ENCODE results near the gene FSTL5.
A peak's percentile ranks its signal among the peaks of the same experiment; 100 is the strongest.

The FSTL5 gene

GRCh38 chr4:162102713-162103112, 61.1 kb downstream of the FSTL5 start:
- no peak for DNase-seq

GRCh38 chr4:162101337-162101736, 62.5 kb downstream of the FSTL5 start:
- DNase-seq: peak; percentile 0

DNA sequence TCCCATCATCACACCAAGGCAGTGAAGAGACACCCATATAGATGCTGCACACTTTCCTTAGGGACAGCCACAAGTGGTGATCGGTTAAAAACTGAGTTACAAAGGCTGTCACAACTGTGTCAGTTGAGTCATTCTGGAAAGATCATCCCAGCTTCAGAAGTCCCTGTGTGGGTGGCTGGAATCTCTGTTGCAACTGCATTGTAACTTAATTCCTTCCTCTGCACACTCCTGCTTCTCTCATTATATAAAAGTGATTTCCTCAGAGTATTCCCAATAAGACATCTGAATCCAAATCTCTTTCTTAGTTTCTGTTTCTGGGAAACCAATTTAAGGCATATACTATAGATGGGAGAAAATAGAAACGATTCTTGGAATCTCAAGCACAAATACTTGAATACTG, 88.1 kb downstream of the FSTL5 start:
- DNase-seq: peak; percentile 17

- DNase-seq: peak; percentile 56
Measured at GRCh38 chr4:162061214-162061613, 102.6 kb downstream of the FSTL5 start.

DNA sequence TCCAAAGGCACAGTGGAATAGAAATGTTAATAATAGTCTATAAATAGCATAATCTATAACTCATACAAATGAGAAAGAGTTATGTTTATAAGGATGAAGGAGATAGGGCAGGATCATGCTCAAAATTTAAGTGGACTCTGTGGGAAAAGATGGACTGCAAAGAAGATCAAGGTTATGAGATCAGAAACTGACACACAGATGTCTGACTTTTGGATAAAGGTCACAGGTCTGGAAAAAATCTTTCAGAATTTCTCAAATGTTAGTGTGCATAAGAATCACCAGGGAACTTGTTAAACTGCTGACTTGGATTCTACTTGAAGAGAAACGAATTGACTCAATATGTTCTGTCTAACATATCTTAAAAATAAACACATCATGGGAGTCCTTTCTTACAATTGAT, 104.1 kb downstream of the FSTL5 start:
- no peak for DNase-seq

- DNase-seq: no peak
Measured at GRCh38 chr4:162056990-162057389, 106.8 kb downstream of the FSTL5 start.

DNA sequence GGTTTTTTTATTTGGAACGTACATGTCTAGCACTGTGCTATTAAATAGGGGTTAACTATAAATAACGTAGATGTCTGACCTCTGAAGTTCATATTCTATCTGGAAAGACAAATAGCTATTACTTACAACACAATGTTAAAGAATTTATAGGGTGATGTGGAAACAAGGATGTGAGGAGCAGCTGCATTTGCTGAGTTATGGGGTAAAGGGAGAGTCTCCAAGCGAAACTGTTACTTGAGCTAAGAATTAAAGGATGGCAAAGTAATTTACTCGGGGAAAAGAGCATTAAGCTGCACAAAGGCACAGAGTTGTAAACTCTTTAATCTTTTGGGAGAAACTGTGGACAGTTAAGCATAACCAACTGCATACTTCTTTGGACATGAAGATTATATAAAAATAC, 117.7 kb downstream of the FSTL5 start:
- no peak for DNase-seq

GRCh38 chr4:162038112-162038511, 125.7 kb downstream of the FSTL5 start:
- no peak for DNase-seq

GRCh38 chr4:162017863-162018262, 145.9 kb downstream of the FSTL5 start:
- DNase-seq: no peak

DNA sequence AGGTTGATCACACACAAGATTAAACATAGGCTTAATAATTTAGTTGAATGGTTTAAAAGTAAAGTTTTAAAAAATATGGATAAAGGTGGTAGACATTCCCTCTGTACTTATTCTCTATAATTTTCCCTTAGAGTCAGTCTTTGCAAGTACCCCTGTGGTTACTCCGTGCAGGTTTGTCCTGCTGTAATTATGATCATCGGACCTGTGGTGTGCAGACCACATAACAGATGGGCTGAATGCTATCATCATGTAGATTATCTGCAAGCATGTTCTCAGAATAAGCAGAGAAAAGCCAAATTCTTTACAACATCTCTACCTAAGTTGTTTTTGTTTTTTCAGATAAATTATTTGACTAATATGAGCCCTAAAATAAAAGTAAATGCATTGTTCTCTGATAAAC, 146.8 kb downstream of the FSTL5 start:
- DNase-seq: no peak

GRCh38 chr4:162016219-162016618, 147.6 kb downstream of the FSTL5 start:
- no peak for DNase-seq

- peak; percentile 45 for DNase-seq
Measured at GRCh38 chr4:162015090-162015489, 148.7 kb downstream of the FSTL5 start.

DNA sequence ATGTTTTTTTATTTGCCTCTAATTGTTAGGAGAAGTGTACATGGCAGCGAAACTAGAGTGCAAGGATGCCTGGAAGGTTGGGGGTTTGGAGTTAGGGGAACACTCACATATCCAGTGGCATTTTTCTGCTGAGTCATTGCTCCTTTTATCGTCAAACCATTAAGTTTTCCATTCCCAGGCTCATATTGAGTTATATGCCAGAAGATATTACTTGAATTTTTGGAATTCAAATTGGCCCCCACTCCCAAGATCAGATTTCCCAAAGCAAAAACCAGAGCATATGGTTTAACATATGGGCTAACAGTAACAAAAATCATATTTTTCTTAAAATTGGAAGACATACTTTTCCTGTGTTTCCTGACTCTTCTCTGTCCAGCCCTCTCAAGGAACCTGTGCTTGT, 152.7 kb downstream of the FSTL5 start:
- DNase-seq: peak; percentile 57

GRCh38 chr4:162010362-162010761, 153.4 kb downstream of the FSTL5 start:
- DNase-seq: peak; percentile 20

- no peak for DNase-seq
Measured at GRCh38 chr4:161992317-161992716, 171.5 kb downstream of the FSTL5 start.

DNA sequence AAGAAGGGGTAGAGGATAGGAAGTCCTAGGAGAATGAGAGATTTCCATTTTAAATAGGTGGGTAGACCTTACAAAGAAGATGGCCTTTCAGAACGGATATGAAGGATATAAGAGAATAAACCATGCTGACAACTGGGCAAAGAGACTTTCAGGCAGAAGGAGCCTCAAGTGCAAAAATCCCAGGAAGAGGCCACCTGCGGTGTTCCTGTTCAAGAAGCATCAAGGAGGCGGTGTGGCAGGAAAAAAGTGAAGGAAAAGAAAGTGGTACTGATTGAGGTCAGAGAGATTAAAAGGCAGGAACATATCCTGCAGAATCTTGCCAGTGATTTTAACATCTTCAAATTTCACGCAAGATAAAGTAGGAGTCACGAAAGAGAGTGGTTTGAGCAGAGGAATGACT, 172.0 kb downstream of the FSTL5 start:
- DNase-seq: no peak

DNA sequence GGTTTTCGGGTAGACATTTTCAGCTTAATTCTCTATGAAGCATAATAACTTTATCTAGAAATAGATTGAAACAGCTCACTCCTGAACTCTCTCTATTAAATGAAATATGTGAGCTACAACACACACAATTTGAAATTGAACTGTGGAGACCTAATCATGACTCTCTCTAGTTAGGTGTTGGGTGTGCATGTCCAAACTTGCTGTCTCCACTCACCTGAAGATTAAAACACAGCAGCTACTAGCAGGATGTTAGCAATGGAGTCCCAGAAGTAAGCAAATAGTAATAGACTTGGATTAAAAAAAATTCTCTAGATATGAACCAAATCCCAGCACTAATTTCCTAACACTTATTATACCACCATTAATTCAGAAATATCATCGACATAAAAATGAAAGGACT, 173.1 kb downstream of the FSTL5 start:
- no peak for DNase-seq

- no peak for DNase-seq
Measured at GRCh38 chr4:161988946-161989345, 174.9 kb downstream of the FSTL5 start.

GRCh38 chr4:161987611-161988010, 176.2 kb downstream of the FSTL5 start:
- no peak for DNase-seq

GRCh38 chr4:161952382-161952781, 211.4 kb downstream of the FSTL5 start:
- no peak for DNase-seq

DNA sequence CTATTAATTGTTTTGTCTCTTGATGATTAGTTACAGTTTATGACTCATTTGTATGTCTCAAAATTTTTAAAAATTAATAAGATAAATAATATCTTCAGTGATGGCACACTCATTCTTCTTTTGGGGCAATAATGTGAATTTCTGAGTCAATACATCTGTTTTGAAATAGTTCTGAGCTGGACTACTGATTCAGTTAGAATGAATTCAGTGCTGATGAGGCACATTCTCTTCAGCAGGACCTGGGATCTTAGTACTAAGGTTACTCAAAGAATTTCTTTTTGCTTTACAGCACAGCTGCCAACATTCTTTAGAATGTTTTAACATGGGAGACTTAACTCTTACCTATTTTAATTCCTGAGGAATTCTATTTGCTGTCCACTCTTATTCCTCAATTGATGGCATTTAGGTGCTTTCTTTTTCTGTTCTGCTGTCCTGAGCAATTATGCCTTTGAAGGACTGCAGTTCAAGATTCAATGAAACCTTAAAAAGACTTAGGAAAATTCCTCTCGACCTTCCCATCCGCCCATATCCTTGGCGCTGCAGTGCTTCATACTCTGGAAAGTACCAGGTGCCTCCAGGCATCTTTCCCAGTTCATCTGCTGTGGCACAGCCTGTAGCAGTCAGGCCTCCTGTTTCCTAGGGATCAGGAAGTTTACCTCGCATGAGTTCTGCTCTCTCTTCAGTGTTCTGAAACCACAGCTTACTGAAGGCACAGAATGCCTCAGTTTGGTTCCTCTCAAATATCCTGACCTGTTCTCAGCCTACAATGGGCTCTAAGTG, 213.7 kb downstream of the FSTL5 start:
- DNase-seq: peak; percentile 54

DNA sequence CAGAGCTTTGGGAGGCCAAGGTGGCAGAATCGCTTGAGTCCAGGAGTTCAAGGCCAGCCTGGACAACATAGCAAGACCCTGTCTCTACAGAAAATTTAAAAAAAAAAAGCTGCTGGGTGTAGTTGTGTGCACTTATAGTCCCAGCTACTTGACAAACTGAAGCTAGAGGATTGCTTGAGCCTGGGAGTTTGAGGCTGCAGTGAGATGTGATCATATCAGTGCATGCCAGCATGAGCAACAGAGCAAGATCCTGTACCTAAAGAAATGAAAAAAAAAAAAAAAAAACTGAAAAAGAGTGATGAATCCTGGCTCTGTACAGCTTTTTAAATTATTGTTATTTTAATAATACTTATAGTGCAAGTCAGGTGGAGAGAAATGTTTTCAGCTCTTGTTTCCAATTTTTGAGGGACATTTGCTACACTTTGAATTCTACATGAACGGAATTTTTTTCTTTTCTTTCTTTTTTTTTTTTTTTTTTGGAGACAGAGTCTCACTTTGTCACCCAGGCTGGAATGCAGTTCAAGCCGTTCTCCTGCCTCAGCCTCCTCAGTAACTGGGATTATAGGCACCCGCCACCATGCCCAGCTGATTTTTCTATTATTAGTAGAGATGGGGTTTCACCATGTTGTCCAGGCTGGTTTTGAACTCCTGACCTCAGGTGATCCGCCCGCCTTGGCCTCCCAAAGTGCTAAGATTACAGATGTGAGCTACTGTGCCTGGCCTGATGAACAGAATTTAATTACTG, 215.6 kb downstream of the FSTL5 start:
- no peak for DNase-seq

- peak; percentile 7 for DNase-seq
Measured at GRCh38 chr4:161937596-161937995, 226.2 kb downstream of the FSTL5 start.
